NCI-H526 treated with DMSO at 0.1 percent for 48 hours (cell line): ENCODE data around the gene TRIP6.

Source experiments
- DNase-seq: peaks from one replicate; lab custom pipeline; 2025; lab: John Stamatoyannopoulos, UW

TRIP6 gene

GRCh38 chr7:100867040-100867775, at the start of gene TRIP6:
Gene TRIP6 (plus strand): TSS chr7:100867387. CDS start chr7:100867498, 111 bp downstream.
- DNase-seq: no peak

GRCh38 chr7:100818366-100818765, 48.8 kb upstream of the TRIP6 start:
- DNase-seq: no peak

- DNase-seq: no peak
Observed at GRCh38 chr7:100818825-100819224, 48.4 kb upstream of the TRIP6 start.

- no peak for DNase-seq
Observed at GRCh38 chr7:100819586-100819985, 47.6 kb upstream of the TRIP6 start.

GRCh38 chr7:100822236-100823139, 44.7 kb upstream of the TRIP6 start:
- no peak for DNase-seq

GRCh38 chr7:100823140-100823525, 44.1 kb upstream of the TRIP6 start:
- DNase-seq: no peak

- DNase-seq: no peak
Observed at GRCh38 chr7:100823534-100823933, 43.7 kb upstream of the TRIP6 start.

GRCh38 chr7:100824499-100825214, 42.5 kb upstream of the TRIP6 start:
- DNase-seq: no peak

GRCh38 chr7:100825215-100825671, 41.9 kb upstream of the TRIP6 start:
- no peak for DNase-seq

- no peak for DNase-seq
Observed at GRCh38 chr7:100825751-100826513, 41.3 kb upstream of the TRIP6 start.

GRCh38 chr7:100826514-100827329, 40.5 kb upstream of the TRIP6 start:
- no peak for DNase-seq

- DNase-seq: no peak
Observed at GRCh38 chr7:100827330-100828226, 39.6 kb upstream of the TRIP6 start, which contains the start of gene EPHB4. Gene EPHB4 (minus strand): TSS chr7:100827523. CDS start chr7:100827030, 493 bp downstream.

- no peak for DNase-seq
Observed at GRCh38 chr7:100829150-100829716, 38.0 kb upstream of the TRIP6 start.

GRCh38 chr7:100830396-100830795, 36.8 kb upstream of the TRIP6 start:
- no peak for DNase-seq

GRCh38 chr7:100832281-100832633, 34.9 kb upstream of the TRIP6 start:
- no peak for DNase-seq

- no peak for DNase-seq
Observed at GRCh38 chr7:100835903-100836811, 31.0 kb upstream of the TRIP6 start.

- DNase-seq: no peak
Observed at GRCh38 chr7:100836812-100837098, 30.4 kb upstream of the TRIP6 start.

GRCh38 chr7:100837099-100837836, 29.9 kb upstream of the TRIP6 start:
- DNase-seq: peak; percentile 49
